Fibroblast of skin of right quadriceps (primary cell): ENCODE measurements around the gene GPR35.

Source experiments
- DNase-seq: peaks from one replicate; pipeline ENCODE4 v3.0.0-alpha.2; 2013

Gene GPR35

GRCh38 chr2:240624950-240625621 is at the start of gene GPR35:
TSS of gene GPR35 (plus strand) at chr2:240625480. CDS start at chr2:240629953, 4,473 bp downstream.
- DNase-seq = peak; percentile 68

GRCh38 chr2:240576036-240576435 is 49.2 kb upstream of the GPR35 start:
- DNase-seq = no peak

GRCh38 chr2:240576436-240577205 is 48.7 kb upstream of the GPR35 start:
- no peak for DNase-seq

GRCh38 chr2:240577281-240578109 is 47.8 kb upstream of the GPR35 start:
- no peak for DNase-seq

- no peak for DNase-seq
Measured at GRCh38 chr2:240578110-240578450, 47.2 kb upstream of the GPR35 start.

- DNase-seq = no peak
Measured at GRCh38 chr2:240578488-240578887, 46.8 kb upstream of the GPR35 start.

- no peak for DNase-seq
Measured at GRCh38 chr2:240579071-240579762, 46.1 kb upstream of the GPR35 start.

- DNase-seq = peak; percentile 32
Measured at GRCh38 chr2:240579771-240580614, 45.3 kb upstream of the GPR35 start.

- DNase-seq = no peak
Measured at GRCh38 chr2:240581811-240582210, 43.5 kb upstream of the GPR35 start.

GRCh38 chr2:240582781-240583180 is 42.5 kb upstream of the GPR35 start:
- no peak for DNase-seq

GRCh38 chr2:240583774-240584173 is 41.5 kb upstream of the GPR35 start:
- DNase-seq = no peak

GRCh38 chr2:240584486-240585031 is 40.7 kb upstream of the GPR35 start:
- DNase-seq = peak; percentile 35

GRCh38 chr2:240585101-240585500 is 40.2 kb upstream of the GPR35 start:
- no peak for DNase-seq

- no peak for DNase-seq
Measured at GRCh38 chr2:240585681-240586197, 39.5 kb upstream of the GPR35 start.

- peak; percentile 92 for DNase-seq
Measured at GRCh38 chr2:240586198-240586918, 38.9 kb upstream of the GPR35 start, which contains the start of gene CAPN10. TSS of gene CAPN10 (plus strand) at chr2:240586734. CDS start at chr2:240586912, 178 bp downstream.

- DNase-seq = no peak
Measured at GRCh38 chr2:240586919-240587800, 38.1 kb upstream of the GPR35 start.

- DNase-seq = no peak
Measured at GRCh38 chr2:240588006-240588655, 37.1 kb upstream of the GPR35 start.

- no peak for DNase-seq
Measured at GRCh38 chr2:240588669-240589068, 36.6 kb upstream of the GPR35 start.

GRCh38 chr2:240589375-240589774 is 35.9 kb upstream of the GPR35 start:
- DNase-seq = no peak
